OCI-LY7 (cell line): Measurements from ENCODE around the gene LCNL1.

Source experiments
- CTCF ChIP-seq: fragments of 200-600 bp; sonication (generic); conservative IDR thresholded peaks from 2 replicates; pipeline ENCODE4 v1.5.1; 2014; ENCODE audit warnings: mild to moderate bottlenecking, antibody characterized with exemption, low read length, moderate library complexity, mixed read lengths
- EZH2phosphoT487 ChIP-seq: fragments of 200-600 bp; sonication (generic); IDR thresholded peaks from 2 replicates; pipeline ENCODE4 v1.6.1; 2018; ENCODE audit warnings: low read depth, borderline replicate concordance, mild to moderate bottlenecking, mixed run types, antibody characterized with exemption, low read length, moderate library complexity, mixed read lengths

GRCh38 chr9:137022662-137023008 lies 39.8 kb downstream of the LCNL1 start:
- TF ChIP-seq CTCF (no peak), EZH2phosphoT487 (no peak)
